ENCODE measurements around the gene CDK13.
"Not testable (repeated sequence)": the region's sequence is repeated elsewhere in the genome, so short reads cannot be mapped to it uniquely, and the experiment has no call there.

The CDK13 gene

DNA sequence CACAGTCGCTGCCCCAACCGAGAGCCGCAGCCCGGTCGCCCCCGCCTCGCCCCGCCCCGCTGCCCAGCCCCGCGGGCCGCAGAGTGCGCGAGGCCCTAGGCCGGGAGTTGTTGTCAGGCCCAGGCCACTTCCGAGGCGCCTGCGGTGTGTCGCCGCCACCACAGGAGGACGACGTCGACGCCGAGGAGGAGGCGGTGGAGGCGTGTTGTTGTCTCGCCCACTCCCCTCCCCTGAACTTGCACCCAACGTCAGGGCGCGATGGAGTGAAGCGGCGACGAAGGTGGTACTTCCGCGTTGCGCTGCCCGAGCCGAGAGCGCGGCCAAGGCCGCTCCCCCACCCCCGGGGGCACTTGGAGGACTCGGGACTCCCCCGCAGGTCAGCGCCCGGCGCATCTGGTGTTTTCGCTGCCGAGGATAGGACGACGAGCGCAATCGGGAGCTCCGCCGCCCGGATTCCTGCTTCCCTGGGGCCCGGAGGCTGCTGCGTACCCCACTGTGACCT lies at the start of gene CDK13:
TSS of gene CDK13 (plus strand) at position 286 of the 502 bp plus-strand sequence. CDS start 386 bp downstream, outside the sequence.
- peak; percentile 54 to 71 for DNase-seq (ENCODE audit: low read depth in 2 of 2)

DNA sequence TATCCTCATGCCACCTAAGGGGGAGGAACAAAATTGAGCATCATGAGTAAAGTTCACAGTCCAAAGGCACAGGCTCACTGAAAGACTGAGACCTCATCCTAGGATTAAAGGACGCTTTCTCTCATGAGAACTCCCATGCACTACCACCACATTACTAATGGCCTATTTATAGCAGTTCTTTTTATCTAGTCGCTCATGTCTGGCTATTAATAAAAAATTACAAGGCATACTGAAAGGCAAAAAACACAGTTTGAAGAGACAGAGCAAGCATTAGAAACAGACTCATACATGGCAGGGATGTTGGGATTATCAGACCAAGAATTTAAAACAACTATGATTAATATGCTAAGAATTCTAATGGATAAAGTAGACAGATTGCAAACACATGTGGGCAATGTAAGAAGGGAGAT lies 46.0 kb upstream of the CDK13 start:
- no peak for DNase-seq (ENCODE audit: low read depth in 2 of 2)

DNA sequence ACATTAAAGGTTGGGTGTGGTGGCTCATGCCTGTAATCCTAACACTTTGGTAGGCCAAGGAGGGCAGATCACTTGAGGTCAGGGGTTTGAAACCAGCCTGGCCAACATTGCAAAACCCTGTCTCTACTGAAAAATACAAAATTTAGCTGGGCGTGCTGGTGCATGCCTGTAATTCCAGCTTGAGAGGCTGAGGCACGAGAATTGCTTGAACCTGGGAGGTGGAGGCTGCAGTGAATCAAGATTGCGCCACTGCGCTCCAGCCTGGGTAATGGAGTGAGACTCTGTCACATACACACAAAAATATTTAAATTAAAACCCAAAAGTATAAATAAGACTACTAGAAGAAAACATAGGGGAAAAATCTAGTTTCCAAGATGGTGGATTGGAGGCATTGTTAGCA lies 41.9 kb upstream of the CDK13 start:
- DNase-seq (ENCODE audit: low read depth in 2 of 2) = no peak

DNA sequence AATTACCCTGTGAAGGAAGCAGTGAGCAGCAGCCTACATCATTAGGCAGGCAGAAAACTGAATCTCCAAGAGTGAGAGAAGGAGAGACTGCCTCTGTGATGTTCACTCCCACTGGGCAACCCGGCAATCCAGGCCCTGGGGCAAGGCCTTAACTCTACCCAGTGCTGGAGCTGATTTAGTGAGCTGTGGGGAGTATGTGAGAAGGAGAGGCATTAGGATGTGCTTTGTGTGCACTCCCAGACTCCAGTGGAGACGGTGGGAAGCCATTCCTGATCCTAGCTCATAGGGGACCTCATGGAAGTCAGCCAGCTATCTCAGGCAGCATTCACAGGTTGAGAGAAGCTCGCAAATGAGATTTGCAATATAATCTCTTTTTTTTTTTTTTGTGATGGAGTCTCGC lies 41.1 kb upstream of the CDK13 start:
- no peak for DNase-seq (ENCODE audit: low read depth in 2 of 2)

DNA sequence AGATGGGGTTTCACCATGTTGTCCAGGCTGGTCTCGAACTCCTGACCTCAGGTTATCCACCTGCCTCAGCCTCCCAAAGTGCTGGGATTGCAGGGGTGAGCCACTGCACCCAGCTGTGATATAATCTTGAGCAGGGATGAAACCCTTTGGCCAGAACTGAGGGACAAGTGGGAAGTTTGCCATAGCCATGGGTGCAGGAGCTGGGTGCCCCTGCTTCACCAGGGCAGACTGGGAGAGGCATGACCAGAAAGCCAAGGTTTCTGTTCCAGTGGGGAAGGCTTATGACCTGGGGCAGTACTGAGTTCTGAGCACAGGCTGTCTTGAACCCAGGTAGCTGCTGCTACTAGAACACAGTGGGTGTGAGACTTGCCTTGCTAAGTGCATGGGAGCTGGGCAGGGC lies 40.5 kb upstream of the CDK13 start:
- DNase-seq (ENCODE audit: low read depth in 2 of 2) = no peak

DNA sequence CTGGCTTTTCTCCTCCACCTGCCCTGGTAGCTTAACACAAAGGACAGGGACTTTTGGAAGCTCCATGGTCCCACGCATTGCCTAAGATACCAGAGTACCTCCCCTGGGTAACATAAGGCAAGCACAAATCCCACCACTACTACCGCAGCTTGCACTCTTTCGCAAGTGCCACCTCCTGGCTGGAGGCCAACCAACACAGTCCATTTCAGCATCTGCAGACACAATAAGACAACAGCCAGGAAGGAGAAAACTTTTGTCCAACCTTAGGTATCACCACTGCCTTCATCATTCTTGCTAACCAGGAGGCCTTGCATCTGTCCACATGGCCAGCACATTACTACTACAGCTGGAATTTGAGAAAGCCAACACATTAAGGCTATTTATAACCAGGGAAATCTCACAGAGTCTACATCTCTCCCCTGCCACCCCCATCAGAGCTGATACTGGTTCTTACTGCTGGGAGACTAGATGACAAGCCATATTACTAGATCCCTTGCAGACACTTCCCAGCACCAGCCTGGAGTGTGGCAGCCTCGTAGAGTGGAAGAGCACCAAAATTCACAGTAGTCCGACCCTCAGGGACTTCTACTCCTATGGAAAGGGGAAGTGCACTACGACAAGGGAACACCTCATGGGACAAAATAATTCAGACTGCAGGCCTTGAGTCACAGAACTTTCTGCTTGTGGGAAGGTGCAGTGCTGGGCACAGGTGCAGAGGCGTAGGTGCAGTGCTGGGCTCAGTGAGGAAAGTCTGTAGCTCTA lies 39.8 kb upstream of the CDK13 start:
- DNase-seq (ENCODE audit: low read depth in 2 of 2) = no peak

DNA sequence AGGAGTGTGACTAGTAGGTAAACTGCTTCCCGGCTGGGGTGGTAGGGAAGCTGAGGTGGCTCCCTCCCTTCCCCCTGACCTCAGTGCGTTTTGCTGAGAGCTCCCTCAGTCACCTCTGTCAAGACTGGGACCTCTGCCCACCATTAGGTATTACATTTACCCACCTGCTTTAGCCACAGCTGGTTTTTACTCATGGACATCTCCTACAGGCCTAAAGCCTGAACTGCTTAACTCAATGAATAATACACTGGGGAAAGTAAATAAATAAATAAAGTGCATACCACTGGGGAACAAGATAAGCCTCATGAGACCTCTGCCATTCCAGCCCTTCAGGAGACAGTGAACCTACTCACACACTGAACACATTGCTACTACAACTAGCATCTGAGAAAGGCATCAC lies 38.9 kb upstream of the CDK13 start:
- no peak for DNase-seq (ENCODE audit: low read depth in 2 of 2)

DNA sequence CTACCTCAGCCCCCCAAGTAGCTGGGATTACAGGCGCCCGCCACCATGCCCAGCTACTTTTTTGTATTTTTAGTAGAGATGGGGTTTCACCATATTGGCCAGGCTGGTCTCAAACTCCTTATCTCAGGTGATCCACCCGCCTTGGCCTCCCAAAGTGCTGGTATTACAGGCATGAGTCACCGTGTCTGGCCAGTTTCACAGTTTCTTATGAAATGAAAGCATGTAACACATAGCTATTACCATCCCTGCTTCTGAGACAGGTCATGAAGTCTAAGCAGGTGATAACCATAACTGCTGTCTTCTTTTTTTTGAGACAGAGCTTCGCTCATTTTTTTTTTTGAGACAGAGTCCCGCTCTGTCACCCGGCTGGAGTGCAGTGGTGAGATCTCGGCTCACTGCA lies 34.2 kb upstream of the CDK13 start:
- DNase-seq (ENCODE audit: low read depth in 2 of 2) = not testable (repeated sequence)

DNA sequence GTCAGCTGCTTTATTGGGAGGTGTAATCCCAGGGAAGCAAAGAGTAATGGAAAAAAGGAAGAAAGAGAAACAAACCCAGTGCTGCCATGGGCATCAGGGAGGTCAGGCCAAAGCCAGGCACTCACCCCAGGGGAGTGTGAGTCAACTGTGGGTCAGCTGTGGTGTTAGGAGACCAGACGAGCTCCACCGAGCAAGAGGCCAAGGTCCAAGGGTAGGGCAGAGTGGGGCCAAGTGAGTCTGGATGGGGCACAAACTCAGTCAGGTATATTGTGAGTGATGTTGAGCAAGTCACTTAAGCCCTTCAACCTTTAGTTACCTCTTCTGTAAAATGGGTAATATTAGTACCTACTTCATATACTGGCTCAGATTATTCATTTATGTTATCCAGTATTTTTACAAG lies 30.4 kb upstream of the CDK13 start:
- DNase-seq (ENCODE audit: low read depth in 2 of 2) = no peak

DNA sequence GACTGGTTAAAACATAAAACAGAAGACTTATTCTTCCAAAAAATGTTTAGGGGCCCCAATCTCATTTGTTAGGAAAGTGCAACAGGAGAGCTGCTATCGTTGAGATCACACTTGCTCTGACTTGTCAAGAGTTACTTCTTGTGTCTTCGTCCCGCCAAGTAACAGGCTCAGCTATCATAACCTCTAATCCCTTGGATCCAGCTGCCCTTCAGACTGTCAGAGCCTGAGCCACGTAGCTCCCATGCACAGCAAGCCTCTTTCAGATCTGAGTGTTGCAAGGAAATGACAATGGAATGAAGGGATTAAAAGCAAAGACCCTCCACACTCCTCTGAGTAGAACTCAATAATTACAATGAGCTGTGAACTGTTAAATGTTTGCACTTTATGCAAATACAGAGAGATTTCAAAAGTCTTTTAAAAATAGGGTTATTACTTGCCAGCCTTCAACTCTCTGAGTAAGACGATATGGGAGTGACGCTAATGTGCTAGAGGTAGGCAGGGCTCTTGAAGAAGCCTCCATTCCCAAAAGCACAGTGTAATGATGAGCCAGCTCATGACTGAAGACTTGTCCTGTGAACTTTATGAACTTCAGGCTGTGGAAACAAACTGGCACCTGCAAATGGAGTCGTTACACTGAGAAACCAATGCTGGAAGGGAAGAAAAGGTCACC lies 28.4 kb upstream of the CDK13 start:
- no peak for DNase-seq (ENCODE audit: low read depth in 2 of 2)

DNA sequence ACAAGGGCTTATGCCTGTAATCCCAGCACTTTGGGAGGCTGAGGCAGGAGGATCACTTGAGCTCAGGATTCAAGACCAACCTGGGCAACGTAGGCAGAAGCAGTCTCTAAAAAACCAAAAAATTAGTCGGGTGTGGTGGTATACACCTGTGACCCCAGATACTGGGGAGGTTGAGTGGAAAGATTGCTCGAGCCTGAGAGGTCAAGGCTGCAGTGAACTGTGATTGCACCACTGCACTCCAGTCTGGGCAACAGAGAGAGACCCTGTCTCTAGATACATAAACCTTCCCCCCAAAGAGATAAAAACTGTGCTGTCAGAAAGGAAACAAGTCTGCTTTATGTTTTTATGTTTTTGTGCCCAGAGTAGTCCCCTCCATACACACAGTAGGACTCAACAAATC lies 27.5 kb upstream of the CDK13 start:
- DNase-seq (ENCODE audit: low read depth in 2 of 2) = no peak

DNA sequence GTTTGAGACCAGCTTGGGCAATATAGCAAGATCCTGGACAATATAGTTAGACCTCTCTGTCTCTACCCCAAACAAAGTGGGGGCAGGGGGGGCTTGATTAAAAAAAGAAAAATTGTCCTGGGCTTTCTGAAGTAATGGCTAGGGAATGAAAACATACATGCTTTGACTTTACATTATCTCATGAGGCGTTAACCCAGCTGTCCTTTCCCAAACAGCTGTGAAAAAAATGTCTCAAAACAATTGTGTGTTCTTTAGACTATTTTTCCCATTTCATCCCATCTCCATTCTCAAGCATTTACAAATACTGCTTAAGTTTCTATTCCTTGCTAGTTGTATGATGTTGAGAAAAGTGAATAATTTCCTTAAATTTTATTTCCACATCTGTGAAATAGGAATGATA lies 27.0 kb upstream of the CDK13 start:
- no peak for DNase-seq (ENCODE audit: low read depth in 2 of 2)

DNA sequence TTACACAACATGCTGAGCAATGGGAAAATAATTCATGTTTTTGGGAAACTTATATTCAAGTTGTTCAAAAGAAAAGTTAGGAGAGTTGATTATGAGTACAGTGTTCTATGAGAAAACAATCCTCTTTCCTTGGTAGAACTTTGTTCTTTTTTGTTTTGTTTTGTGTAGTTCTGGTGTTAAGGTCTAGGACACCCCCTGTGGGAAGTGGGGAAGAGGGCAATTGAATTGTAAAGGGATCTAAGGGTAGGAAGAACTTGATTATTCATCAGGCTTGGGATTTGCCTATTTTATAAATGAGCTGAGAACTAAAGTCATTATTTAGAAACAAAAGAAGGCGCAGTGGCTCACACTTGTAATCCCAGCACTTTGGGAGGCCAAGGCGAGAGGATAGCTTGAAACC lies 25.9 kb upstream of the CDK13 start:
- DNase-seq (ENCODE audit: low read depth in 2 of 2) = no peak

DNA sequence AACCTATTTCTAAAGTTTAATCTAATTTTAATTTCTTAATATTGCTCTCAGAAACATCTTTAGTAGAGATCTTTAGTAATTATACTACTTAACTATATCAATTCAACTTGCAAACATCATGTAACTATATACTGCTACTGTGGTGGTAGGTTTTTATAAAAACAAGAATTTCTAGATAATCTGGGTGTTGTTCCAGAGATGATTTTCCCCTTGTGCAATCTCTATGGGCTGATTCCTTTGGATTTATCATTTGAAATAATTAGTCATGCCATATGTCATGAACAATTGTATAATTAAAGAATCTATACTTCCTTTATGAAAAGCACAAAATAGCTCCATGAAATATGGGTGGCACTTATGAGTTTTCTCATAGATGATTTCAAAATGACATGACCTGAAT lies 23.9 kb upstream of the CDK13 start:
- DNase-seq (ENCODE audit: low read depth in 2 of 2) = no peak

DNA sequence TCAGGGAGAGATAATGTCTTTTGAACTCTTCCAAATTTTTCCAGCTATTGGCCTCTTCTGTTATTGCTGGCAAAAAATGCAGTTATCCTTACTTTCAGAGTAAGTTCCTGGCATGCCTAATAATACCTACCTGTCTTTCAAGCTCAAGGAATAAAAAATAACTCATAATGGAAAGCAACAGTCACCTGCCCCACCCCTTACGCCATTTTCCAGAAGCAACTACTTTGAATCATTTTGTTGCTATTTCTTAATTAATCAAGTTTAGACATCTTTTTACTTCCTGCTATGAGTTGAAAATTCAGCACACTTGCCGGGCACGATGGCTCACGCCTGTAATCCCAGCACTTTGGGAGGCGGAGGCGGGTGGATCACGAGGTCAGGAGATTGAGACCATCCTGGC lies 23.0 kb upstream of the CDK13 start:
- no peak for DNase-seq (ENCODE audit: low read depth in 2 of 2)

DNA sequence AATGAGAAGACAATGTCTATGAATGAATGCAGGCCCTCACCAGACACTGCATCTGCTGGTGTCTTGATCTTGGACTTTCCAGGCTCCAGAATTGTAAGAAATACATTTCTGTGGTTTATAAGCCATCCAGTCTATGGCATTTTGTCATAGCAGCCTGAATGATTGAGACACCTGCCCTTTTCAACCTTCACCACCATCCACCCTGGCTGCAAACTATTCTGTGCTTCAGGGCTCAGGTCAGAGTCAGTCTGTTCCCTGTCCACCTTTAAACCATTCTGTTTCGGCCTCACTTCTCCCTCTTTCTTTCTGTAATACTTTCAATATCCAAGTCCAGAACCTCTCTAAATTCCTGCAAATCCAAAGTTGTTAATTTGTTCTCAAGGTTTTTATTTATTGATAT lies 15.9 kb upstream of the CDK13 start:
- DNase-seq (ENCODE audit: low read depth in 2 of 2) = no peak

DNA sequence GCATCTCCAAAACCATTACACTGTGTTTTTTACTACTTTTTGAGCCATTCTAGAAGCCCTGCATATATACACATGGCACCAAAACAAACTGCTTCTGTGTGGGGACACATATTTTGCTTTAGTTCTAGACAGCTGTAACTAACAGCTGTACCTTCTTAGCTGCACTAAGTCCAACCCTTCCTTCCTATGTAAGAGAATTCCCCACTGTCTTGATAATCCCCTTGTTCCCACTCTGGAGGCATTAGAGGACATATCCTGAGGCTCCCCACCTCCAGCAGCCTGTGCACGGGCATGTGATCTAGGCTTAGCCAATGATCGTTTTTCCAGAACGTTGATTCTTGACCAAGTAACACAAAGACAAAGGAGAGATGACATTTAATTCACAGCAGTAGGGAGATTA lies 13.3 kb upstream of the CDK13 start:
- DNase-seq (ENCODE audit: low read depth in 2 of 2) = no peak

DNA sequence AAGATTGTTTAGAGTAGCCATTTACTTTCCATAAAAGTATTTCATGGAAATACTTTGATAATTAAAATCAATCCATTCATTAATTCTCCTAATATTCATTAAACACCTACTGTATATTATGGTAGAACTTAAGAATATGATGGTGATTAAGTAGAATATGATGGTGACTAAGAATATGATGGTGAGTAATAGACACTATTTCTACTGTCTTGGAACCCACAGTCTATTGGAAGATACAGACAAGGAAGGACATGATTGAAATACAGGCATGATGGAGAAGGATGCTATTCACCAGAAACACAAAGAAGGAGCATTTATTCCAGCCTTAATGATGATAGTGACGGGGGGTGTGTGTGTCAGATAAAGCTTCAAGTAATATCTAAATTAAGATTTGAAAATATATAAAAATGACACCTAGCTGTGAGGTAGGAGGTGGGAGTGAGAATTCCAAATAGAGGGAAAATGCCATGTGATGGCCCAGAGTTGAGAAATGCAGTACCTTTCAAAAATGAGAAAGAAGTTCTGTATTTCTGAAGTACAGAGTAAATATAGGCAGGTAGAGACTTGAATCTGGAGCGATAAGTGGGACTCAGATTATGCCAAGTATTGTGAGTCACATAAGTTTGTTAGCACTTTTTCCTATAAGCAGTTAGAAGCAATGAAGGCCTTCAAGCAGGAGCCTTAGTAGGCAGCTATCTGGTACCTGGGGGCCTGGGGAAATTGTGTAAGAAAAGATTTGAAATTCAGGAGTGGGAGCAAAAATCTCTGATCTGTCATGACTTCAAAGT lies 12.5 kb upstream of the CDK13 start:
- DNase-seq (ENCODE audit: low read depth in 2 of 2) = no peak

DNA sequence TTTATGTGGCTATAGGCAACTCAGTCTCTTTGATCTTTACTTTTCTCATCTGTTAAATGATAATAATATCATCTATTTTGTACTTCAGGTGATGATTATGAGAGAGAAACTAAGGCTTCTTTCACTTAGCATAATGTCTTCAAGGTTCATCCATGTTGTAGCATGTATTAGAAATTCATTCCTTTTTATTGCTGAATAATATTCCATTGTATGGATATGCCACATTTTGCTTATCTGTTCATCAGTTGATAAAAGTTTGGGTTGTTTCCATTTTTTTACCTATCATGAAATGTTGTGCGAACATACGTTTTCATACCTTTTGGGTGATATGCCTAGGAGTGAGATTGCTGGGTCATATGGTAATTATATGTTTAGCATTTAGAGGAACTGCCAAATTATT lies 7.2 kb upstream of the CDK13 start:
- no peak for DNase-seq (ENCODE audit: low read depth in 2 of 2)

DNA sequence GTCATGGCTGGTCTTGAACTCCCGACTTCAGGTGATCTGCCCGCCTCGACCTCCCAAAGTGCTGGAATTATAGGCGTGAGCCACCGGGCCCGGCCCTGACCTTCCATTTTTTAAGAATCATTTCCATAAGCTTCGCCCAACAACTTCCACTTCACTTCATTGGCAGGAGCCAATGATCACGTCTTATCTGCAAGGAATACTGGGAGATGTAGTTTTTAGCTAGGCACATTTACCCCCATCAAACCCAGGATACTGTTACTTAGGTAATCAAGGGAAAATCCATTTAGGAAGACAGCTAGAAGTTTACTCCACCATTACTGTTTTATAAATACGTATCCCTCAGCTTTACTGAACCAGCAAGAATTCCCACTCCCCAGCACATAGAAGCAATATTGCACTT lies 3.4 kb upstream of the CDK13 start:
- no peak for DNase-seq (ENCODE audit: low read depth in 2 of 2)

DNA sequence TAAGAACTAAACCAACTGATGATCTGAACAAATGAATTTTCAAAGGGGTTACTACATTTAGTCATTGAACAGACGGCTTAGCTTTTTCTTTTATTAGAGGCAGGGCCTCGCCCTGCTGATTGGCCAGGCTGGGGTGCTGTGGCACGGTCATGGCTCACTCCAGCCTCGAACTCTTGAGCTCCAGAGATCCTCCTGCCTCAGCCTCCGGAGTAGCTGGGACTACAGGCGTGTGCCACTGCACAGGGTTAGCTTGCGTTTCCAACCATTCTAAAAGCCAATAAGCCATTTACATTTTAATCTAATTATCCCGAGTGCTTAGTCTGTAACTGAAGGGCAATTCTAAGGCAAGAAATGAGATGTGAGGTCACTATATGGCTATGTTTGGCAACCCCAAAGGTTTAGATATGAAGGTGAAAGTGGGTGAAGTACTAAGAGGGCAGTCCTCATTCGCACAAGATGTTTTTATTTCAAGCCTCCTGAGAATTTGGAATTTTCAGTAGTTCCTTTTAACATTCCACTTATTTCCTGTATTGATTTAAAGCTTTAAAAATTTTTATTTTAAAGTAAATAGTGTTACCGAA lies 1.6 kb upstream of the CDK13 start:
- DNase-seq (ENCODE audit: low read depth in 2 of 2) = no peak
